GM21529 (cell line): ENCODE data around the gene CCDC8.
"Not testable (repeated sequence)": the region's sequence is repeated elsewhere in the genome, so short reads cannot be mapped to it uniquely, and the experiment has no call there.

Experiments
- ATAC-seq: cut with Tn5 transposase; IDR thresholded peaks from one replicate; pipeline ENCODE4 v1.9.1; 2021; ENCODE audit not compliant: unreplicated experiment

Gene CCDC8

GRCh38 chr19:46413262-46414031 is at the start of gene CCDC8:
Gene CCDC8, minus strand, starts transcription at chr19:46413564. Its CDS starts 754 bp downstream, at chr19:46412810.
- ATAC-seq, result no peak

GRCh38 chr19:46461537-46461936 is 48.2 kb upstream of the CCDC8 start:
- no peak for ATAC-seq

GRCh38 chr19:46460981-46461380 is 47.6 kb upstream of the CCDC8 start:
- no peak for ATAC-seq

GRCh38 chr19:46460055-46460454 is 46.7 kb upstream of the CCDC8 start:
- ATAC-seq, result no peak

- ATAC-seq, result no peak
These were observed 43.6 kb upstream of the CCDC8 start for GRCh38 chr19:46456930-46457329.

GRCh38 chr19:46454244-46454643 is 40.9 kb upstream of the CCDC8 start:
- ATAC-seq, result no peak

GRCh38 chr19:46453661-46454060 is 40.3 kb upstream of the CCDC8 start:
- no peak for ATAC-seq

DNA sequence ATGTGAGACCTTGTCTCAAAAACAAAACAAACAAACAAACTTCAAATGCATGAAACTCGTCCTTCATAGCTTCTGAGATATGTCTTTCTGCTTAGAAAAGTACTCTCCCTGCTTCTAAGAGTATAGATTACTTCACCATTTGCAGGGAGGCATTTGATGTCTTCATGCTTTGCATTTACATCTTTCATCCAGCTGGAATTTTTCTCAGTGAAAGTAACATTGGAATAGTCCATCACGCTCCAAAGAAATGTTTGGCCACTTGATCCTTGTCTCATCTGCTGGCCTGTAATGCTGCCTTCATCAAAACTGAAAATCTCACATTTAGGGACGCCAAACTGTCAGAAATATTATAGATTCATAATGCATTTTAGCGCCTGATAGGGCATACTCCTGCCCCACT is 38.8 kb upstream of the CCDC8 start:
- ATAC-seq, result no peak

- ATAC-seq, result no peak
These were observed 38.0 kb upstream of the CCDC8 start for GRCh38 chr19:46451352-46451751.

- no peak for ATAC-seq
These were observed 37.4 kb upstream of the CCDC8 start for GRCh38 chr19:46450737-46451136.

GRCh38 chr19:46449228-46449627 is 35.9 kb upstream of the CCDC8 start:
- ATAC-seq, result no peak

DNA sequence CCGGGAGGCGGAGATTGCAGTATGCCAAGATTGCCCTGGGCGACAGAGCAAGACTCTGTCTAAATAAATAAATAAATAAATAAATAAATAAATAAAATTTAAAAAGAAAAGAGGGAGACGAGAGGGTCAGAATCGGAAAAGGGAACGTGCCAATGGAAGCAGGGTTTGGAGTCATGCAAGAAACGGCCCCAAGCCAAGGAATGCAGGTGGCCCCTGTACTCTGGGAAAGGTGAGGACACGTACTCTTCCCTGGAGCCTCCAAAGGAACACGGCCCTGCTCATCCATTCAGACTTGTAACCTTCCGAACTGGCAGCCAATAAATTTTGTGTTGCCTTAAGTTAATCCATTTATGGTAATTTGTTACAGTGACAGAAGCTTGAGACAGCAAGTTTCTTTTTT is 35.2 kb upstream of the CCDC8 start:
- ATAC-seq, result no peak

DNA sequence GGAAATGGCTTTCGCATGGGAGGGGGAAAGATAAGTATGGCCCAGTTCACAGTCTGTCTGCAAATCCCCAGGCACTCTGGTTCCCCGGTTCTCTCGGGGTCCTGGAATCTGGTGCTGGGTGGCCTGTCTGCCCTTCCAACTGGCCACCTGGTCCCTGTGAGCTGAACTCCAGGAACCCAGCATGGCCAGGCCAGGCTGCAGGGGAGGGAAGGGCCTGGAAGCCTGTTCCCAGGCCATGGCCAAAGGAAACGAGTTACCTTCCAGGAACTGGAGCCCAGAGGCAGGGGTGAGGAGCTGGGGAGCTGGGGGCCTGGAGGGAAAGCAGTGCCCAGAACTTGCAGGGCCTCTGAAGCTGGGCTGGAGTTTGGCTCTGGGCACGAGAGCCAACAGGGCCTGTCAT is 34.5 kb upstream of the CCDC8 start:
- ATAC-seq, result no peak

GRCh38 chr19:46447006-46447405 is 33.6 kb upstream of the CCDC8 start:
- ATAC-seq, result no peak

- no peak for ATAC-seq
These were observed 32.7 kb upstream of the CCDC8 start for GRCh38 chr19:46446021-46446420.

- ATAC-seq, result no peak
These were observed 29.6 kb upstream of the CCDC8 start for GRCh38 chr19:46442808-46443450.

GRCh38 chr19:46441866-46442265 is 28.5 kb upstream of the CCDC8 start:
- no peak for ATAC-seq

GRCh38 chr19:46435689-46436088 is 22.3 kb upstream of the CCDC8 start:
- ATAC-seq, result not testable (repeated sequence)

GRCh38 chr19:46435009-46435408 is 21.6 kb upstream of the CCDC8 start:
- no peak for ATAC-seq

DNA sequence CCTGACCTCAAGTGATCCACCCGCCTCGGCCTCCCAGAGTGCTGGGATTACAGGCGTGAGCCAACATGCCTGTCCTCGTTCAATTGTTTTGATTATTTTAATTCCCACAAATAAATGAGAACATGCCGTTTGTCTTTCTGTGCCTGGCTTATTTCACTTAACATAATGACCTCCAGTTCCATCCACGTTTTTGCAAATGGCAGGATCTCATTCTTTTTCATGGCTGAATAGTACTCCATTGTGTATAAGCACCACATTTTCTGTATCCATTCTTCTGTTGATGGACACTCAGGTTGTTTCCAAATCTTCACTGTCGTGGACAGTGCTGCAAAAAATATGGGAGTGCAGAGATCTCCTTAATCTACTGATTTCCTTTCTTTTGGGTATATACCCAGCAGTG is 20.1 kb upstream of the CCDC8 start:
- not testable (repeated sequence) for ATAC-seq

GRCh38 chr19:46431824-46432223 is 18.5 kb upstream of the CCDC8 start:
- no peak for ATAC-seq

DNA sequence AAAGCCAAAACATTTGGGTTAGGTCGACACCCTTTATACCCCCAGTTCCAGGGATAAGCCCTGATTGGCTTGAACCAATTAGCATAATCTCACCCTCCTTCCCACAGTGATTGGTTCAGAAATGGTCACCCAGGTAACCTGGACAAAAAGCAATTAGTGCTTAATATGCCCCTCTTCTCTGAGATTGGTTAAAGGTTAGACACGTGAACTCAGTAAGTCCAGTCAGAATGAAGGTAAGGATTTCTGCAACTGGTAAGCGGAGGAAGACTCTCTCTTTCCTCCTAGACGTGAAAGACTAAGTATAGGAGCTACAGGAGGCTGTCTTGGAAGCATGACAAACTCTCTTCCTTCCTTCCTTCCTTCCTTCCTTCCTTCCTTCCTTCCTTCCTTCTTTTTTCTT is 16.6 kb upstream of the CCDC8 start:
- no peak for ATAC-seq
